ENCODE results near the gene CIROP.

CIROP gene
- total RNA-seq: 0 to 1.9 (median 0) reads per million in 17 experiments

GRCh38 chr14:23104591-23105347 is at the start of gene CIROP:
Gene CIROP, minus strand, starts transcription at chr14:23104989. Its CDS starts 69 bp downstream, at chr14:23104920.
- peak in 1 of 4 experiments; percentile 27 for DNase-seq

- peak; percentile 73 to 83 (median 78) for DNase-seq
Observed at GRCh38 chr14:23153851-23154796, 49.3 kb upstream of the CIROP start.

GRCh38 chr14:23151342-23151741 is 46.6 kb upstream of the CIROP start:
- DNase-seq: no peak

DNA sequence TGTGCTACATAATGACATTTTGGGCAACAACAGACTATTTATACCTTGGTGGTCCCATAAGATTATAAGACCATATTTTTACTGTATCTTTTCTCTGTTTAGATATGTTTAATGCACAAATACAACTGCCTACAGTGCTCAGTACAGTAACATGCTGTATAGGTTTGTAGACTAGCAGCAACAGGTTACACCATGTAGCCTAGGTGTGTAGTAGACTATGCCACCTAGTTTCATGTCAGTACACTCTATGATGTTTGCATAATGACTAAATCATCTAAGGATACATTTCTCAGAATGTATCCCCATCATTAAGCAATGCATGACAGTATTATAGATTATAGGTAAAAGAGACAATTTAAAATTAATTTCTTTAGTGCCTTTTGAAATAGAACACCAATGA is 45.0 kb upstream of the CIROP start:
- DNase-seq: no peak

DNA sequence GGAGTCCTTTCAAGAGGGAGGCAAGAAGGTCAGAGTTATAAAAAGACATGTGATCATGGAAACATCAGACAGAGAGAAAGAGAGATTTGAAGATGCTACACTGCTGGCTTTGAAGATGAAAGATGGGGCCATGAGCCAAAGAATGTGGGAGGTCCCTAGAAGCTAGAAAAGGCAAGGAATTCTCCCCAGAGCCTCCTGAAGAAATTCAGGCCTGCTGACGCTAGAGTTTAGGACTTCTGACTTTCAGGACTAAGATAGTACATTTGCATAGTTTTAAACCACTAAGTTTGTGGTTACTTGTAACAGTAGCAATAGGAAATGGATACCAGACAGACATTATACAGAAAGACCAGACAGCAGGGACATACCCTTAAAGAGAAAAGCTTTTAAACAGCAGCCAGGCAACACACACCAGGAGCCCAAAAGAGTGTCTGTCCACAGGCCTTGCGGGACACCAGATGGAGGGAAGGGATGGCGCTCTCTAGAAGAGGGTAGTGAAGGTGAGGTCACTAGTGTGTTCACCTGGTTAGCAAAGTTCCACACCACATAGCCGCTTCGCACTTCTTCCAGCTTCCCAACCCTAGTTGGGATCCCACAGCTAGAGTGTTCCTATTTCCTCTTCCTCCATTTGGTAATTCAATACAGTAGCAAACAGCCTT is 43.9 kb upstream of the CIROP start:
- DNase-seq: no peak

- no peak for DNase-seq
Observed at GRCh38 chr14:23147676-23148075, 42.9 kb upstream of the CIROP start.

DNA sequence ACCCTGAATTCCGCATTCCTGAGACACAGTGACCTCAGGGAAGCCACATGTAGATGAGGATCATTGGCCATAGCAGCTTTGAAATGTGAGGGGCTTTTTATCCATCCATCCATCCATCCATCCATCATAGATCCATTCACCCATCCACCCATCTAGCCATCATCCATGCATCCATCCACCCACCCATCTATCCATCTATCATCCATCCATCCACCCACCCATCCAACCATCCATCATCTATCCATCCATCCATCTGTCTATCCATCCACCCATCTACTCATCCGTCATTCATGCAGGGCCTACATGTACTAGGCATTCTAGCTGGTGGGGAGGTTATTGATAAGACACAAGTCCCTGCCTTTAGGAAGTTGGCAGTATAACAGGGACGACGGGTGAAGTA is 42.2 kb upstream of the CIROP start:
- DNase-seq: no peak

DNA sequence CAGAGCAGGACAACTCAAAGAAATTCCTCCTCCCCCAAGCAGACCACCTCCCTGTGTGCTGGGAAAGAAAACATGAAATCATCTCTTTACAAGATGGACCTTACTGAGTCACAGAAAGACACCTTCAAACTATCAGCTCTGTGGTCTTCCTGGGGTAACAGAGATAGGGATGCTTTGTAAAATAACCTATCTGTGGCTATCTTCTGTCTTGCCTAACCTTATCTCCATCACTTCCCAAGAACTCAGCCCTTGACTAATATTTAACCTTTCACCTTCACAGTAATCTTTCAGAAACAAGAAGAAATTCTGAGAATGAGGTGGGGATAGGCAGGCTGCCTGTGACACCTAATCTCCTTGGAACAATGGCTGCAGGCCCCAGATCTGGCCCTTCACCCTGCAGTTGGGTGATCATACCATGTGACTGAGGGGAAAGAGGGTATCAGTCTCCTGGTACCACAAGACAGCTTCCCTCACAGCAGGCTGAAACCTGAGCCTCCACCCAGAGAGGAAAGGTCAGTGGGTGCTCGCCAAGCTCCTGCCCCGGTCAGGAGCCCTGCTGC is 41.6 kb upstream of the CIROP start:
- DNase-seq: no peak

DNA sequence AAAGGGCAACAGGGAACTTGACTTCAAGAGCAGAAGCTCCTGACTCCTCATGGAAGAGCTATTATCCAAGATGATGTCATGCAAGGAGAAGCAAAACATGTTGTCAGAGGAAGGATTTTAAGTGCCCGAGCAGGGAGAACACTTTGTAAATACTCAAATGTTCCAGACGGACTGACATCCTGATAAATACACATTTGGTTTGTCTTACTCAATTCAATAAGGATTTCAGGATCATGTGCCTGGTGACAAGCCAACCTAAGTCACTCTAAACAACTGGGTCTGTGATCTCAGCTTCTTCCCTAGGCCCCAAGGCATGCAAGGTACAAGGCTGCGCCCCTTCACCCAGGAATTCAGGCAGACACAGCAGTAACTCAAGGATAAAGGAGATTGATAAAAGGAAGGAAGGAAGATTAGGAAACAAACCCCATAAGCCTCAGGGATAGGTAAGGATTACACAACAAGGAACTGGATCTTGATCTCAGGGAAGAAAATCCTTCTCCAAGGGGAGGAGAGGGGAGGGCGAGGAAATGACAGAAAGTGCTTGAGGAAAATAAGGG is 41.1 kb upstream of the CIROP start:
- no peak for DNase-seq

- DNase-seq: no peak
Observed at GRCh38 chr14:23143911-23144310, 39.1 kb upstream of the CIROP start.

DNA sequence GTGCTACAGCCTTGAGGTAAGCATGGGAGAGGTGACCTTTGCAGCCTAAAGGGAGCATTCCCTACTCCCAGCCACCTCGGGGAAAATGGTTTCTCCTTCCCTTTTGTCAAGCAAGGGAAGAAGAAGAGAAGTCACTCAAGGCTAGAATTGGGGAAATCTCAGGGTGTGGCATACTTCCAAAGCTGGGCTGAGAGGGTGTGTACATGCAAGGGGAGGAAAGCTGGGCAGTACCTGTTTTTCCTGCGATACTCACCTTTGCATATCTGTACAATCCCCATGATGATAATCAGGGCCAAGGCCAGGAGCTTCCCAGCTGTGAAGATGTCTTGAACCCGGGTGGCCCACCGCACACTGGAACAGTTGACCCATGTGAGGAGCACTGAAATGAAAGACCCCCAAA is 38.0 kb upstream of the CIROP start:
- DNase-seq: no peak

GRCh38 chr14:23141706-23142444 is 37.1 kb upstream of the CIROP start:
- no peak for DNase-seq

DNA sequence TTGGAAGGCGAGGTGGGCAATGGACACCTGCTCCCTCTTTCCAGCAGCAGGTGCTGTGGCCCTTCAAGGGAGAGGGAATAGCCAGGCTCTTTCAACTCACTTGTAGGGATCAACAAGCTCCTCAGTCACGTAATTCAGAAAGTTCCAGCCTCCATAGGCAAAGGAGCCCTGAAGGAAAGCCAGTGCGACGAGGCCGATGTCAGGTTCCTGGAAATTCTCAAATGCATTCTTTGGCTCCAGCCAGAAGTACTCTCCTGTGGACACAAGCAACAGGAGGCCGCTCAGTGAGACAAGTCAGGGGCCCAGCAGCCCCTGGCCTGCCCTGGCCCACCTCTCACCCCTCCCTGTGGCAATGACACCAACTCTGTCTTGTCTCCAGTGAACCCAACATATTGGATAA is 35.6 kb upstream of the CIROP start:
- no peak for DNase-seq

GRCh38 chr14:23139874-23140273 is 35.1 kb upstream of the CIROP start:
- no peak for DNase-seq

DNA sequence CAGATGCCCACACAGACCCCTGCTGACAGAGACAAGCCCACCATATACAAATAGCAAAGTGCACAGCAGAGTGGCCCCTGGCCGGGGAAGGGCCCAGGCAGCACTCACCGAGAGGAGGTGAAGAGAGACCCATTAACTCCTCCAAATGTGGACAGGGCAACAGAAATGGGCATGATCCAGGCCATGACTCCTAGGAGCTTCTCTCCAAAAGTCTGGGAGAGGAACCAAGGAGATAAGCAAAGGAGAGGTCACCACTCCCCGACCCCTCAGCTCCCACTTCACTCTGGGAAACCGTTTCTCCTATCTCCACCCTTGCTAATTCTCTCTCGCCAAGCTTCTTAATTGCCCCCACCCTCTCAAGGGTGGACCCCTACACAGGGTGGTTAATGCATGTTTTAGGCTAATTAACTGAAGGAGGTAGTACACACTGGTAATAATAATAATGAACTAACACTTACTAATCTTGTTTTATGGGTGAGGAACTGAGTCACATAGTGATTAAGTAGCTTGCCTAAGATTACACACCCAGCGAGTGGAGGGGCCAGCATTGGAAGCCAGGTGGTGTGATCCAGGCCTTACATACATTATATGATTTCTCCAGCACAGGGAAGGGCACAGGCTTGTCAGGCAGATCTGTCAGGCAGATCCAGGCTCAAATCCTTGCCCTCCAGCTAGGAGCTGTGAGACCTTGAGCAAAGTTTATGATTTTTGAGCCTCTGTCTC is 33.2 kb upstream of the CIROP start:
- no peak for DNase-seq

GRCh38 chr14:23137192-23137812 is 32.5 kb upstream of the CIROP start:
- no peak for DNase-seq

- no peak for DNase-seq
Observed at GRCh38 chr14:23136566-23137133, 31.9 kb upstream of the CIROP start.

DNA sequence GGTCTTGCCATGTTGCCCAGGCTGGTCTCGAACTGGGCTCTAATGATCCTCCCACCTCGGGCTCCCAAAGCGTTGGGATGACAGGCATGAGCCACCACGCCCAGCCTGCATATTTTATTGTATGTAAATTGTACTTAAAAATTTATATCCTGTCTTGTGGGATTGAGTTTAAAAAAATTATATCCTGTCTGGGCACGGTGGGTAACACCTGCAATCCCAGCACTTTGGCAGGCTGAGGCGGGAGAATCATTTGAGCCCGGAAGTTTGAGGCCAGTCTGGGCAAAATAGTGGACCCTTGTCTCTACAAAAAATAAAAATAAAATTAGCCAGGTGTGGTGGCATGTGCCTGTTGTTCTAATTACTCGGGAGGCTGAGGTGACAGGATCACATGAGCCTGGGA is 28.2 kb upstream of the CIROP start:
- DNase-seq: no peak

DNA sequence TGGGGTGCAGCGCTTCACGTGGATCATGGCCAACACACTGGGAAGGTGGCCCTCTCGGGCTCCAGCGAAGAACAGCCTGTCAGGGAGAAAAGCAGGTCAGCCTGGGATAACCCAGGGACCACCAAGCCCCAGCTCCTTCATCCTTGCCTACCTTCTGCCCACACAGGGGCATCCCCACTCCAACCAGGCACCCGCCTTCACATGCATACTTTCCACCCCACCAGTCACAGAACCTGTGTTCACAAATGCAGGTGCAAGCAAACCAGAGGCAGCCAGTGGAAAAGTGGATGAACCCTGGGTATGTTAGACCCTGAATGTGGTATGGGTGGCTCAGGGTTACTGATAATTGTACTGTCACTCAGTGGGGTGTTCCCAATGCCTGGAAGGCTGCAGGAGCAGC is 26.7 kb upstream of the CIROP start:
- no peak for DNase-seq

GRCh38 chr14:23130871-23131270 is 26.1 kb upstream of the CIROP start:
- DNase-seq: peak in 1 of 4 experiments; percentile 31

Measured in suppressor macrophage (primary cell).